Pulmonary artery endothelial cell (primary cell): ENCODE results near the gene GP9. TPM values are rescaled to one million over a fixed set of nuclear protein-coding genes. Genes with fewer than 3 reads are reported as not detected.

Experiments used
- DNase-seq: peaks from one replicate; pipeline ENCODE4 v3.0.0-alpha.2; 2011; ENCODE audit warnings: low read depth, low spot score
- total RNA-seq: library from RNA; depleted of rRNA; stranded (reverse); fragments of >200 nt; gene quantifications from 2 replicates; pipeline ENCODE4 v1.2.3, GENCODE V29; 2014

GP9 gene
- not detected in 2 replicates for total RNA-seq

DNA sequence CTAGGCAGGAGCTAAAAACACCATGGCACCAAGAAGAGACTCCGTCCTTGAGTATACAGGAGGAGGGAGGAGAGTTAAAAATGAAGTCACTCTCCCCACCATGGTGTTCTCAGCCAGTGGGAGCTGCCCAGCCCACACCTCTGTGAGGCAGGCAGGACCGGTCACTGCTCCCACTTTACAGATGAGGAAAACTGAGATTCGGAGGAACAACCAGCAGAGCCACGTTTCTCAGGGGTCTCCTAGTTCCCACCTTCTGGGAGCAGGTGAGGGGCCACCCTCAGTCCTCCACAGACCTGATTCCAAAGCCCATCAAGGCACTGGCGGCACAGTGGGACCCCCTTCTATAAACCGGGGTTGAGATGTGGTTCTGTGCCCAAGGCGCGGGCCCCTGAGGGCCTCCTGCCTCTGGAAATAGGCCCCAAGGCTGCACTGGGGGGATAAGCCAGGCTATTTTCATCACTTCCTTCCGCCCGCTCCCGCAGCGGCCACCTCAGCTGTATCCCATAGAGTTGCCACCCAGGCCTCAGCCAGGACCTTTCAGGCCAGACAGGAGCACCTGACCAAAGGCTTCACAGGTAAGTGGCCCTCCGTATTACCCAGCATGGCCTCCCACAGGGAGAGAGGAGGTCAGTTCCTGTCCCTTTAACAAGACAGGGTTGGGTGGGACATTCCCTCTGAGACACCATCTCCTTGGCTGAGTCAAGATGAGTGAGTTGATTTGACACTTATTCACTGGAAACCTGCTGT lies at the start of gene GP9:
TSS of gene GP9 (plus strand) at position 504 of the 747 bp plus-strand sequence. CDS start 961 bp downstream, outside the sequence.
- DNase-seq, result no peak

DNA sequence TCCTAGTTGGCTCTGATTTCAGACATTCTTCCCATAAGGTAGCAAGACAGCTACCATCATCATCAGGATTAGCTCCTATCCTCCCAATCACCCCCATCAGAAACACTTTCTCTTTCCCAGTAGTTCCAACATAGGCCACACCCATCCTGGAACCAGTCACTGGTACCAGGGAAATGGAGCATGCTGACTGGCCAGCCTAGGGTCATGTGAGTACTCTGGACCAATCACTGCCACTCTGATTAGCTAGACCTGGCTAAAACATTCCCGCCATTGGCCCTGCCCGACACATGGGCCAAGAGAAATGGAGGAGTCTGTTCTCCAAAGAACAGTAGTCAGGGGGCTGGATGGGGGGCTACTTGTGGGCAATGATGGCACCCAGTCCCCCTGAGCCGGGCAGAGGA lies 47.1 kb upstream of the GP9 start:
- DNase-seq, result no peak

DNA sequence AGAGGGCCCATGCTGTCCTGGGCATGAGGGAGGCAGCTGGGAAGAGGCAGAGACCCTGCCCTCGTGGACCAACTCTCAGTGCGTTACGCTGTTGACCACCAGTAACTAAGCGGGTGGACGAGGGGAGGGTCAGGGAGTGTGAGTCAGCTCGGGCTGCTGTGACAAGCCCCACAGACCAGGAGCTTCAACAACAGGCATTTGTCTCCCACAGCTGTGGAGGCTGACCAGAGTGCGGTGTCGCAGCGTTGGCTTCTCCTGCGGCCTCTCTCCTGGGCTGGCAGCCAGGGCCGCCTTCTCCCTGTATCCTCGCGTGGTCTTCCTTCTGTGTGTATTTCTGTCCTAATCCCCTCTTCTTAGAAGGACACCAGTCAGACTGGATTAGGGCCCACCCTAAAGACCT lies 46.4 kb upstream of the GP9 start:
- no peak for DNase-seq

GRCh38 chr3:129014793-129015345 lies 45.7 kb upstream of the GP9 start:
- DNase-seq, result no peak

DNA sequence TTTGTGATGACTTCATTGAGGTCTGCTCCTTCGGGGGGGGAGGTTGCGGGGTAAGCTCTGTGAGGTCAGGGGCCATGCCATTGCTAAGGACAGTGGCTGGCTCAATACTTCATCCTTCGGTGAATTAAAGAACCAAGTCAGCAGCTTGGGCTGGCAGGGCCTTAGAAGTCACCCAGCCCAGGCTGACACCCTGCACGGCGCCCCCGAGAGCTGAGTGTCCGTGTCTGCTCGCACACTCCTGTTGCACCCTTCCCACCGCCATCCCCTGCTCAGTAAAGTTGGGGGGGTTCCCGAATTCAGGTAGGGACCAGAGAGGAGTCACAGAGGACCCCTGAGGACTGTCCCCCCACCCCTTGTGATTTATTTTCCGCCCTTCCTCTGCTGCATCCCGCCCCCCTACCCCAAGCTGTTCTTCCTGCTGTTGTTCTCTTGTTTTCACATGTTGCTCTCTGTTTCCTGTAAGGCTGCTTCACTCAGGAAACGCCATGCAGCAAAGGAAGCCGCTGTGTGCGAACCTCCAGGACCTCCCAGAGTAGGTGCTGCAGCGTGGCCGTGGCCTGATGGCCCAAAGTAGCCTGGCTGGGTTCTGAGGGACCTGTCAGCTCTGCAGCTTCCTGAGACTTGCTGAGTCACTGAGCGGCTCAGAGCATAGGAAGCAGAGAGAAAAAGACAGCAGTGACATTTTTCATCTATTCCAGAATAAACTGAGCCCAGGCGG lies 45.0 kb upstream of the GP9 start:
- DNase-seq, result peak; percentile 94

- no peak for DNase-seq
Measured at GRCh38 chr3:129016356-129016719, 44.2 kb upstream of the GP9 start.

DNA sequence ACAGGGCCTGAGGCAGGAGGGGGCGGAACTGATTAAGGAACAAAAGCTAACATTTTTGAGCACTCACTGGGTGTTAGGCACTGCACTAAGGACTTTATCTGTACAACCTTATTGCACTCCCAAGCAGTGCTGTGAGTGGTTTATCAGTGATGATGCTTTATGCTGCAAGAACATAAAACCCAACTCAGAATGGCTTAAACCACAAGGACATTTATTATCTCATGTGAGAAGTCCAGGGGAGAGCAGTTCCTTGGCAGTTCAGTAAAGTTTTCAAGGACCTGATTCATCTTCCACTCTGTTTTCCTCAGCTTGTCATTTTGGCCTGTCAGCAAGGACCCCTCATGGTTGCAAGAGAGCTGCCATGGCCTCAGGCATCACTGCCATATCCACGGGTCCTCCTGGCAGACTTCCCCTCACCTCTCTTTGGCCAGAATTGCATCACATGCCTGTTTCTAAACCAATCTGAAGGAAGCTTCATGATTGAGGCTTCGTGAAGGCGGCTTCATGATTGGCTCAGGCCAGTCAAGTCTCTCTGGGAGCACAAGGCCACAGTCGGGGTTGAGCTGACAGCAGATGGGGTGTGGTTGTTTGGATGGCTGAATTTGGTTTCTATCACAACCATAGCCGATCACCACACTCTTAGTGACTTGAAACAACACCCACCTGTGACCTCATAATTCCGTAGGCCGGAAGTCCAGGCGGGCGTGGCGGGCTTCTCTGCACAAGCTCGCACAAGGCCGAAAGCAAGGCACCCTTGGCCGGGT lies 43.7 kb upstream of the GP9 start:
- DNase-seq, result no peak

DNA sequence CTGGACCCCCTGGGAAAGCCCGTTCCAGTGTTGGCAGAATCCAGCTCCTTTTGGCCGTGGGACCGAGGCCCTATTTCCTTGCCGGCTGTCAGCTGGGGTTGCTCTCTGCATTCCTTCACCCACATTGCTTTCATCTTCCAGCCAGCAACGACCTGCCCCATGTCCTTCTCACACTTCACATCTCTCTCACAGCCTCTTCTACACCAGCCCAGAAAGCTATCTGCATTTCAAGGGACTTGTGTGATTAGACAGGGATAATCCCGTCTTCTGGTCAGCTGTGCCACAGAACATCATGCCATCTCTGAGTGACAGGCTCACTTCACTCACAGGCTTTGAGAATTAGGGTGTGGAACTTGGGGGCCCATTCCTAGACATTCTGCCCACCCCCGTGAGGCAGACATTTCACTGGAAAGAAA lies 43.1 kb upstream of the GP9 start:
- no peak for DNase-seq

GRCh38 chr3:129018271-129018670 lies 42.3 kb upstream of the GP9 start:
- no peak for DNase-seq

GRCh38 chr3:129018751-129019150 lies 41.8 kb upstream of the GP9 start:
- DNase-seq, result no peak

DNA sequence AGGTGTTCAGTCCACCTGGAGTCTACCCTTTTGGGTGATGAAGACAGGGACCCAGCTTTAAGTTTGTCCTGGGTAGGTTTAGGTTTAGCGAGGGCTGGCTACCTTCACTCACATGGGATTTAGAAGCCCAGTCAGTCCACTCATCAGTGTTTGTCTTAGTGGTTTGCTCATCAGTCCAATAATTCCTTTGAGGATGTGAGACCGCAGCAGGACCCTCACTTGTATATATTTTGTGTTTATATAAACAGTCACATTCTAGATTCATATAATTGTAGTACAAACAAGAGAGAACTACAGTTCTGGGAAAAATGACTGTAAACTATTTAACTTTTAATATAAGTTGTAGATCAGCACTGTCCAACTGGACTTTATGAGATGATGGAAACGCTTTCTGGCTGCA lies 41.3 kb upstream of the GP9 start:
- DNase-seq, result no peak

GRCh38 chr3:129020691-129021090 lies 39.9 kb upstream of the GP9 start:
- no peak for DNase-seq

DNA sequence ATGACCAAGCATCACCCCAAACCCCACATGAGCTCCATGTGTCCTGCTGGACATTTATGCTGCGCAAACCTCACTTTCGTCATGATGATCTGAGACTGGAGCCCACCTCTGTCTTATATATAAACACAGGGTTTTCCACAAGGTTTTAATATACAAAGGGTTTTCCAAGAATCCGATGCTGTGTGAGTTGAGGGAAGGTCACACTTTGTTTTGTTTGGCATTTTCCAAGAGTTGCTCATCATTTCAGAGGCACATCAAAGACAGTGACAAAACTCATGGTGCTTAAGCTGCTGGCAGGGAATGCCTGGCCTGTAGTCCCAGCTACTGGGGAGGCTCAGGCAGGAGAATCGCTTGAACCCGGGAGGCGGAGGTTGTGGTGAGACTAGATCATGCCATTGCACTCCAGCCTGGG lies 39.4 kb upstream of the GP9 start:
- no peak for DNase-seq

GRCh38 chr3:129022114-129023007 lies 38.2 kb upstream of the GP9 start:
- no peak for DNase-seq

DNA sequence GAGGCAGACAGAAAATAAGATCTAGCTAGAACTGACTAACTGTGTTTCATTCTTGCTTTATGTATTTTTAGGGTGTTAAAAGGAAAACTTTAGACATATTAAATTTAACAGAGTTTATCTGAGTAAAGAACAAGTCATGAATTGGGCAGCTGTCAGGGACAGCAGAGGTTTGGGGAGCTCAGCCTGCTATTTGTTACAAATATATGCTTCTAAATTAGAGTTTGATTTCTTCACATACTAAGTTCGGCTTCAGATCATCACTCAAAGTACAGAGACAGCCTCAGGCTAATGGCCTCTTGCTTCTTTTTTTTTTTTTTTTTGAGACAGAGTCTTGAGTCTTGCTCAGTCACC lies 37.6 kb upstream of the GP9 start:
- no peak for DNase-seq

DNA sequence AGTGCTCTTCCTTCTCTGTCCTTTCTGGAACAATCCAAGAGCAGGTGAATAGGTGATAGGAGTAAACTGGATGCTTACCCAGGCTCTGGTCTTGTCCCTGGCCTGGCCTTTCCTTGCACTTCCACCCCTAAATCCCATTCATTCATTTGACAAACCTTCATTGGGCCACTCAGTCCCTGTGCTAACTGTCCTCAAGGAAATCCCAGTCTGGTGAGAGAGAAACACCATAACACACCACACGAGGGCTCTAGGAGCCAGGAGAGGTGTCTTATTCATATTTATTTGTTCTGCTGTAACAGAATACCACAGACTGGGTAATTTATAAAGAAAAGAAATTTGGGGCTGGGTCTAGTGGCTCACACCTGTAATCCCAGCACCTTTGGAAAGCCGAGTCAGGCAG lies 36.7 kb upstream of the GP9 start:
- no peak for DNase-seq

DNA sequence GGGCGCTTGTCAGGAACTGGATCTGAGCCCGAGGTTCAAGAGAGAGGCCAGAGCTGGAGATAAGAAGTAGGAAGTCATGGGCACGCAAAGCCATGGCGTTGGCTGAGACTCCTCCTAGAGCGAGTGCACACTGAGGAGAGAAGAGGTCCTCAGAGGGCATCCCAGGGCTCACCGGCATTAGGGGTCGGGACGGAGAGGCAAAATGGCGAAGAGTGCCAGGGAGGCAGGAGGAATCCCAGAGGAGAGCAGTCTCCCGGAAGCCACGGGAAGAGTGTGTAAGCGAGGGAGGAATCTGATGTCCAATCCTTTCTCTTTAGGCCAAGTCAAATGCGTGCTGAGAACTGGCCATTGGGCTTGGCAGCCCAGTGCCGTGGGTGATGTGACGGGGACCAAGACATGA lies 35.5 kb upstream of the GP9 start:
- no peak for DNase-seq

- DNase-seq, result no peak
Measured at GRCh38 chr3:129025691-129026435, 34.7 kb upstream of the GP9 start.

- peak; percentile 82 for DNase-seq
Measured at GRCh38 chr3:129026728-129027543, 33.6 kb upstream of the GP9 start.

- DNase-seq, result no peak
Measured at GRCh38 chr3:129027544-129027880, 33.1 kb upstream of the GP9 start.
